HFF-Myc (cell line): ENCODE measurements around the gene TTLL5.

Source experiments
- DNase-seq: peaks from one replicate; pipeline ENCODE4 v3.0.0-alpha.2; 2011; ENCODE audit warnings: low read depth; ENCODE audit errors: extremely low read depth
- H3K4me3 ChIP-seq: replicated peaks from 2 replicates; pipeline ENCODE4 v1.5.1; 2011; ENCODE audit warnings: low read depth, mild to moderate bottlenecking, control low read depth, low read length
- TF ChIP-seq, protein P1 (sequence below): IDR thresholded peaks from 2 replicates; pipeline ENCODE4 v1.5.1; 2012; ENCODE audit warnings: mild to moderate bottlenecking, low read depth, low read length, control low read depth; ENCODE audit errors: missing control alignments

Gene TTLL5

DNA sequence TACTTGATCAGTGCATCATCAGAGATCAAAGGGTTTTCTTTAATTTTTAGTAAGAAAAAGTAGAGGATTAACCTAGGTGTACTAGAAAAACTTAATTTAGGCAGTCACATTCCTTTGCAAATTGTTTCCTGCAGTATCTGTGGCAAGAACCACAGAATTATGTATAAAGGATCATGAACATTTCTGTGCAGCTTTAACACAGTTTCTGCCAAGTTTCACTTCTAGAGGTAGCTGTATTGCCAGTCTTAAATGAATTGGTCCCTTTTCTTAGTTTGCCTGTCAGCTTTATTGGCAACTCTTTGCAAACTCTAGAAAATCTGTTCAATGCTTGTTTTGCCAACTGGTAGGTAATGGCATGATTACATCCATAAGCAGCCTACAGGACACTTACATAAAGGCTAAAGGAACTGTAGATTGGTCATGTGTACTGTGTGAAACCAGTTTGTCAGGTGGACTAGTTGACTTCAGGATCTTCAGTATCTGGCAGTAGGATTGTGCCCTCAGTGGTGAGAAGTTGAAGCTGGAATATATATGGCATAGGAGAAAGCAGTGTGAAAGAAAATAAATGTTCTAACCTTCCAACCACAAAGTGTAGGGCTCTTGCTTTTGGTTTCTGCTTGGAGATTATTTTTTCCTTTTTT, 75.9 kb downstream of the TTLL5 start:
- DNase-seq: no peak
- TF ChIP-seq, protein P1, sequence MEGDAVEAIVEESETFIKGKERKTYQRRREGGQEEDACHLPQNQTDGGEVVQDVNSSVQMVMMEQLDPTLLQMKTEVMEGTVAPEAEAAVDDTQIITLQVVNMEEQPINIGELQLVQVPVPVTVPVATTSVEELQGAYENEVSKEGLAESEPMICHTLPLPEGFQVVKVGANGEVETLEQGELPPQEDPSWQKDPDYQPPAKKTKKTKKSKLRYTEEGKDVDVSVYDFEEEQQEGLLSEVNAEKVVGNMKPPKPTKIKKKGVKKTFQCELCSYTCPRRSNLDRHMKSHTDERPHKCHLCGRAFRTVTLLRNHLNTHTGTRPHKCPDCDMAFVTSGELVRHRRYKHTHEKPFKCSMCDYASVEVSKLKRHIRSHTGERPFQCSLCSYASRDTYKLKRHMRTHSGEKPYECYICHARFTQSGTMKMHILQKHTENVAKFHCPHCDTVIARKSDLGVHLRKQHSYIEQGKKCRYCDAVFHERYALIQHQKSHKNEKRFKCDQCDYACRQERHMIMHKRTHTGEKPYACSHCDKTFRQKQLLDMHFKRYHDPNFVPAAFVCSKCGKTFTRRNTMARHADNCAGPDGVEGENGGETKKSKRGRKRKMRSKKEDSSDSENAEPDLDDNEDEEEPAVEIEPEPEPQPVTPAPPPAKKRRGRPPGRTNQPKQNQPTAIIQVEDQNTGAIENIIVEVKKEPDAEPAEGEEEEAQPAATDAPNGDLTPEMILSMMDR: no peak
- H3K4me3 ChIP-seq: no peak overlapping the region

DNA sequence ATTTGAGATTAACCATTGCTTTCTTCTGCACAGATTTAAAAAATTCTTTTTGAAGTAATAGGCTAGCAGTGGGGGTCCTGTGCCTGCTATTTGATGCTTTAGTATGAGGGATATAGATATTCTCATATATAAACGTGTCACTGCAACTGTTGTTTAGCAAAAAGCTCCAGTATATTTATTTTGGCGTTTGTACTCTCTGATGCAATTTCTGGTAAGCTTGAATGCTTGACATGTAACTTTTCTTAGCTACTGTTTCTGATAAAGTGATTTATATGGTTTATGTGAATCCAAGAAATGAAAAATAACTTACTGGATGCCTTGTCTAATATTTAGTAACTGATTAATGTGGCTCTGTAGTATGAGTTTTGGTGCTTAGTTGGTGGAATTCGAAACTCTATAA, 77.1 kb downstream of the TTLL5 start:
- TF ChIP-seq, protein P1: no peak
- no peak for DNase-seq
- no peak overlapping the region for H3K4me3 ChIP-seq

DNA sequence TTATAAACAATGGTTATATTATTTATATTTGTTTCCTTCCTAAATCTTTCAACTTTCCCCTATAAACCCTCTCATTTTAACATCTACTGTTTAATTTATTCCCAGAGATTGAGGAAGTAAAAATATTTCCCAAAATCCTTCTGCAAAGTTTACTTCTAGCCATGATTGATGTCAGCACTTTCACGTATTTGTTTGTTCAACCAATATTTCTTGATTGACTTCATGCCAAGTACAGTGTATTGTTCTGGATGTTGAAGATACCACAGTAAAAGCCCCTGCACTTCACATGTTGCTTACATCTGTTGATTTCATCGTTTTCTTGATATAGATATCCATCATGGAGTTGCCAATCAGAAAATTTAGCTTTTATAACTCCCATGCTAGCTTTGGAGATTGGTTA, 81.8 kb downstream of the TTLL5 start:
- DNase-seq: no peak
- no peak overlapping the region for H3K4me3 ChIP-seq
- TF ChIP-seq, protein P1: no peak

DNA sequence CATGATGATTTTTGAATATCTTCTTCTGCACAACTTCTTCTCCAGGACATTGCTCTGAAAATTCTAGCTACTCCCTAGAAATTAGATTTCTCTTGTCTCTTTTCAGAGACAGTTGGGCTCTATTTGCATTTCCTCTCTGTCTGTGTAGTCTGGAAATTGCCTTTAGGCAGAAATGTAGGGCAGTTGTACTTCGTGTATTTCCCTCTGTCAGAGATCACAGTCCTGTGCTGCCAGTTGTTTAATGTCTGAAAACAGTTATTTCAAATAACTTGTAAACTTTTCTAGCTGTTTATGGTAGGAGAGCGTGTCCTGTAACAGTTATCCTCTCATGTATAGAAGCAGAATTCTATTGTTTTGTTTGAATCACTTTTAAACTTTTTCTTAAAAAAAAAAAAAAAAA, 86.9 kb downstream of the TTLL5 start:
- no peak for DNase-seq
- H3K4me3 ChIP-seq: no peak overlapping the region
- TF ChIP-seq, protein P1: no peak

DNA sequence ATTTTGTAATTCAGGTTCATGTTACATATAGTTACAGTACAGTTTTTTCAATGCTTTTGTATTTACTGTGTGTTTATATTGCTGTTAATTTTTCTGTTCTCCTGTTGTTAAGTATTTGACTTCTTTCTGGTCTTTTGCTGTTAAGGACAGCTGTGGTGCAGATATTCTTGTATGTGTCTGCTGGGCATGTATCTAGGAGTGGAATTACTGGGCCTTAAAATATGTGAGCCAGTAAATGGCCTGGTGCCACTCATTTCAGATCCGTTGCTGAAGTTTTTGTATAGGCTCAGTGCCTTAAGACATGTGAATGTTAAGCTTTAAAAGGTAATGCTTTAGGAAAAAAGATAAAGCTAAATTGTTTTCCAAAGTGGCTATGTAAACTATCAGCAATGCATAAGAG, 87.3 kb downstream of the TTLL5 start:
- TF ChIP-seq, protein P1: no peak
- H3K4me3 ChIP-seq: no peak overlapping the region
- DNase-seq: no peak

DNA sequence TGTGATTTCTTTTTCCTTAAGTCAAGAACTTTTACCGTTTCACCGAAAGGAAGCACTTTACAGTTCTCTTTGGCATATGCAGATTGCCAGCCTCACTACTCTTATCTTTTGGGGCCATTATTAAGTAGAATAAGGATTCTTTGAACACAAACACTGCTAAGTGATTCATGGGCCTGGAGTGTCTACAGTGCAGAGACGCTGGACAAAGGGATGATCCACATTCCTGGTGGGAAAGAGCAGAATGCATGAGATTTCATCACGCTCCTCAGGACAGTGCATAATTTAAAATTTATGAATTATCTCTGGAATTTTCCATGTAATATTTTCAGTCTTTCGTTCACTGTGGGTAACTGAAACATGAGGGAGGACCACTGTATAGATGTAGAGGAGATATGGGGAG, 90.2 kb downstream of the TTLL5 start:
- no peak overlapping the region for H3K4me3 ChIP-seq
- no peak for DNase-seq
- TF ChIP-seq, protein P1: no peak

DNA sequence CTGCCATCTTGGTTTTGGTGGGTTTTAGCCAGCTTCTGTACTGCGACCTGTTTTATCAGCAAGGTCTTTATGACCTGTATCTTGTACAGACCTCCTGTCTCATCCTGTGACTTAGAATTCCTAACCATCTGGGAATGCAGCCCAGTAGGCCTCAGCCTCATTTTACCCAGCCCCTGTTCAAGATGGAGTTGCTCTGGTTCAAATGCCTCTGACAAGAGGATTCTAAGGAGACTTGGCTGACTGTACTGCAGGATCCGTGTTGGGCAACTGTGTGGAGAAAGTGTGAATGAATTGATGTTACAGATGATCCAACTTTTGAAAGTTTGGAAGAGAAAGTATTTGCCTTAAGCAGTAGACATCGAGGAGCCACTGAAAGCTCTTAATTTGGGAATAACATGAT, 91.0 kb downstream of the TTLL5 start:
- no peak for DNase-seq
- TF ChIP-seq, protein P1: no peak
- H3K4me3 ChIP-seq: no peak overlapping the region
